HepG2 (cell line): Measurements from ENCODE around the gene MAP1LC3B. TPM values are rescaled to one million over a fixed set of nuclear protein-coding genes. Genes with fewer than 3 reads are reported as not detected.

ENCODE experiments used
- MATR3 ChIP-seq: sonication (generic); formaldehyde crosslinking; IDR thresholded peaks from 2 replicates; pipeline ENCODE4 v1.4.0; 2020; ENCODE audit warnings: missing genetic modification reagents
- MYC ChIP-seq: sonication (generic); formaldehyde crosslinking; IDR thresholded peaks from 2 replicates; pipeline ENCODE4 v1.9.0; 2021; ENCODE audit warnings: missing genetic modification reagents, borderline replicate concordance
- NR2F1 ChIP-seq, 2 experiments: fragments of 450-650 bp in 1 of 2; formaldehyde crosslinking in 1 of 2; IDR thresholded peaks; 2 replicates each; pipeline versions ENCODE4 v1.5.0 to v1.6.1; 2016 to 2020; ENCODE audit warnings: mild to moderate bottlenecking in 1 of 2, missing compliant biosample characterization in 1 of 2, missing genetic modification reagents in 1 of 2, moderate library complexity in 1 of 2
- SRY ChIP-seq: sonication (generic); formaldehyde crosslinking; IDR thresholded peaks from 2 replicates; pipeline ENCODE4 v1.8.0; 2022; ENCODE audit warnings: mild to moderate bottlenecking, missing genetic modification reagents
- ZIK1 ChIP-seq: sonication (generic); formaldehyde crosslinking; IDR thresholded peaks from 2 replicates; pipeline ENCODE4 v1.5.0; 2020; ENCODE audit warnings: mild to moderate bottlenecking, low read depth, missing genetic modification reagents, borderline replicate concordance
- ZNF549 ChIP-seq: sonication (generic); formaldehyde crosslinking; IDR thresholded peaks from 2 replicates; pipeline ENCODE4 v1.5.0; 2020; ENCODE audit warnings: missing genetic modification reagents
- ZNF883 ChIP-seq: sonication (generic); formaldehyde crosslinking; IDR thresholded peaks from 2 replicates; pipeline ENCODE4 v1.5.1; 2020; ENCODE audit warnings: mild to moderate bottlenecking, missing genetic modification reagents; ENCODE audit errors: not compliant biosample characterization
- polyA plus RNA-seq, 8 experiments: library from polyadenylated mRNA; depleted of rRNA in 3 of 8; stranded (reverse) in 7 of 8; unstranded in 1 of 8; fragments of >200 nt; fragmentation: Illumina TruSeq in 4 of 8; extraction: Trizol in 4 of 8; gene quantifications; 2 replicates each; pipeline versions ENCODE4 v1.2.1 to v1.2.3, GENCODE V29; 2011 to 2016; ENCODE audit warnings: low read depth in 4 of 8, missing spikeins in 1 of 8, mixed read lengths in 1 of 8; ENCODE audit not compliant: insufficient read depth in 1 of 8
- total RNA-seq, 5 experiments: library from RNA; depleted of rRNA; stranded (reverse); fragments of >200 nt; fragmentation: Illumina TruSeq; extraction: Trizol; gene quantifications; 2 replicates each; pipeline ENCODE4 v1.2.3, GENCODE V29; 2016; ENCODE audit warnings: low read depth in 1 of 5
- TF ChIP-seq, protein P1 (sequence below): sonication (generic); formaldehyde crosslinking; IDR thresholded peaks from 2 replicates; pipeline ENCODE4 v1.5.0; 2020; ENCODE audit warnings: mild to moderate bottlenecking, missing genetic modification reagents, moderate library complexity
- TF ChIP-seq, protein P2 (sequence below): sonication (generic); formaldehyde crosslinking; IDR thresholded peaks from 2 replicates; pipeline ENCODE4 v1.8.0; 2022; ENCODE audit warnings: missing genetic modification reagents, mild to moderate bottlenecking, borderline replicate concordance
- TF ChIP-seq, protein P3 (sequence below): sonication (generic); formaldehyde crosslinking; conservative IDR thresholded peaks from 2 replicates; pipeline ENCODE4 v1.4.0; 2020; ENCODE audit warnings: missing genetic modification reagents

The MAP1LC3B gene
- total and polyA plus RNA-seq, 2 of the 13 experiments (the other 11 are each of a cell fraction or from before 2014, with no cell fraction given), result 15.7 to 37.4 TPM

DNA sequence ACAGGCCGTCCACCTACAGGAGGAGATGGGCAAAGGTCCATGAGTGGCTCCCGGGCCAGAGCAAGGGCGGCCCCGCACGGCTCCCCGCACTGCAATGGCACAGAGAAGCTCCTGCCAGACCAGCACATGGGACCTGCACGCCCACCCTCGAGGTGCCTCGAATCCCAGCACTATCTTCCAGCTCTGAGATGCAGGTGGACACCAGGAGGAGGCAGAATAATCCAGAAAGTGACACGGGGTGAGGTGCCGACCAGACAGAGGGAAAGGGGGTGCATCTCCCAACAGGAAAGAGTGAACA lies 48.4 kb upstream of the MAP1LC3B start (continued):
- TF ChIP-seq, protein P1, sequence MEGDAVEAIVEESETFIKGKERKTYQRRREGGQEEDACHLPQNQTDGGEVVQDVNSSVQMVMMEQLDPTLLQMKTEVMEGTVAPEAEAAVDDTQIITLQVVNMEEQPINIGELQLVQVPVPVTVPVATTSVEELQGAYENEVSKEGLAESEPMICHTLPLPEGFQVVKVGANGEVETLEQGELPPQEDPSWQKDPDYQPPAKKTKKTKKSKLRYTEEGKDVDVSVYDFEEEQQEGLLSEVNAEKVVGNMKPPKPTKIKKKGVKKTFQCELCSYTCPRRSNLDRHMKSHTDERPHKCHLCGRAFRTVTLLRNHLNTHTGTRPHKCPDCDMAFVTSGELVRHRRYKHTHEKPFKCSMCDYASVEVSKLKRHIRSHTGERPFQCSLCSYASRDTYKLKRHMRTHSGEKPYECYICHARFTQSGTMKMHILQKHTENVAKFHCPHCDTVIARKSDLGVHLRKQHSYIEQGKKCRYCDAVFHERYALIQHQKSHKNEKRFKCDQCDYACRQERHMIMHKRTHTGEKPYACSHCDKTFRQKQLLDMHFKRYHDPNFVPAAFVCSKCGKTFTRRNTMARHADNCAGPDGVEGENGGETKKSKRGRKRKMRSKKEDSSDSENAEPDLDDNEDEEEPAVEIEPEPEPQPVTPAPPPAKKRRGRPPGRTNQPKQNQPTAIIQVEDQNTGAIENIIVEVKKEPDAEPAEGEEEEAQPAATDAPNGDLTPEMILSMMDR (CRISPR knock-in tag), result 0 out of 2 replicates have a peak, but pooled peaks have one; percentile 6
- TF ChIP-seq MYC (no peak), ZNF549 (no peak), ZNF883 (CRISPR knock-in tag) (no peak), NR2F1 (CRISPR knock-in tag; IDR thresholded peaks at IDR 0.05) (no peak), MATR3 (CRISPR knock-in tag) (no peak), ZIK1 (no peak), SRY (CRISPR knock-in tag) (0 out of 2 replicates have a peak, but pooled peaks have one; percentile 36)
- TF ChIP-seq, protein P2, sequence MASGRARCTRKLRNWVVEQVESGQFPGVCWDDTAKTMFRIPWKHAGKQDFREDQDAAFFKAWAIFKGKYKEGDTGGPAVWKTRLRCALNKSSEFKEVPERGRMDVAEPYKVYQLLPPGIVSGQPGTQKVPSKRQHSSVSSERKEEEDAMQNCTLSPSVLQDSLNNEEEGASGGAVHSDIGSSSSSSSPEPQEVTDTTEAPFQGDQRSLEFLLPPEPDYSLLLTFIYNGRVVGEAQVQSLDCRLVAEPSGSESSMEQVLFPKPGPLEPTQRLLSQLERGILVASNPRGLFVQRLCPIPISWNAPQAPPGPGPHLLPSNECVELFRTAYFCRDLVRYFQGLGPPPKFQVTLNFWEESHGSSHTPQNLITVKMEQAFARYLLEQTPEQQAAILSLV (CRISPR knock-in tag), result 0 out of 2 replicates have a peak, but pooled peaks have one; percentile 23
- TF ChIP-seq, protein P3, sequence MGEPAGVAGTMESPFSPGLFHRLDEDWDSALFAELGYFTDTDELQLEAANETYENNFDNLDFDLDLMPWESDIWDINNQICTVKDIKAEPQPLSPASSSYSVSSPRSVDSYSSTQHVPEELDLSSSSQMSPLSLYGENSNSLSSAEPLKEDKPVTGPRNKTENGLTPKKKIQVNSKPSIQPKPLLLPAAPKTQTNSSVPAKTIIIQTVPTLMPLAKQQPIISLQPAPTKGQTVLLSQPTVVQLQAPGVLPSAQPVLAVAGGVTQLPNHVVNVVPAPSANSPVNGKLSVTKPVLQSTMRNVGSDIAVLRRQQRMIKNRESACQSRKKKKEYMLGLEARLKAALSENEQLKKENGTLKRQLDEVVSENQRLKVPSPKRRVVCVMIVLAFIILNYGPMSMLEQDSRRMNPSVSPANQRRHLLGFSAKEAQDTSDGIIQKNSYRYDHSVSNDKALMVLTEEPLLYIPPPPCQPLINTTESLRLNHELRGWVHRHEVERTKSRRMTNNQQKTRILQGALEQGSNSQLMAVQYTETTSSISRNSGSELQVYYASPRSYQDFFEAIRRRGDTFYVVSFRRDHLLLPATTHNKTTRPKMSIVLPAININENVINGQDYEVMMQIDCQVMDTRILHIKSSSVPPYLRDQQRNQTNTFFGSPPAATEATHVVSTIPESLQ, result no peak
